Caco-2 (cell line): ENCODE results near the gene IL34. TPM values are rescaled to one million over a fixed set of nuclear protein-coding genes. Genes with fewer than 3 reads are reported as not detected.

ENCODE experiments used
- BruUV-seq: library from RNA; stranded (reverse); fragments of 400-500 nt; replicated peaks from 2 replicates; lab custom pipeline; 2021; lab: Mats Ljungman, UMichigan
- CTCF ChIA-PET: fragments of 300-600 bp; sonication (Branson Sonifier 250); formaldehyde crosslinking; loops from one replicate; lab custom pipeline; 2022; ENCODE audit warnings: antibody characterized with exemption; lab: Charles Lee
- POLR2A ChIA-PET: fragments of 300-600 bp; sonication (Branson Sonifier 250); formaldehyde crosslinking; loops from one replicate; lab custom pipeline; 2022; ENCODE audit warnings: antibody characterized with exemption; lab: Charles Lee
- DNase-seq, 2 experiments: peaks; one replicate each; pipeline versions ENCODE4 v3.0.0 to v3.0.0-alpha.2; 2020 to 2022
- H3K27me3 ChIP-seq: replicated peaks from 2 replicates; pipeline ENCODE4 v1.6.0; 2011; ENCODE audit warnings: low read length; ENCODE audit not compliant: control insufficient read depth, insufficient read depth
- H3K36me3 ChIP-seq: 2 replicates; pipeline ENCODE4 v1.5.1; 2011; ENCODE audit warnings: low read length; ENCODE audit not compliant: control insufficient read depth, insufficient read depth
- H3K4me1 ChIP-seq: fragments of 250-450 bp; sonication (Bioruptor Pico); 2 replicates; pipeline ENCODE4 v1.5.1; 2020; ENCODE audit warnings: mild to moderate bottlenecking
- H3K4me3 ChIP-seq: 2 replicates; pipeline ENCODE4 v1.5.1; 2011; ENCODE audit warnings: low read depth, mild to moderate bottlenecking, control low read depth, low read length
- H3K9me3 ChIP-seq: fragments of 250-450 bp; sonication (Bioruptor Pico); 2 replicates; pipeline ENCODE4 v1.5.1; 2020; ENCODE audit warnings: mild to moderate bottlenecking, moderate library complexity
- H3K27ac Mint-ChIP-seq: one replicate; pipeline ENCODE4 v1.8.0; 2022; ENCODE audit warnings: mixed read lengths; ENCODE audit not compliant: unreplicated experiment
- H3K27me3 Mint-ChIP-seq: one replicate; pipeline ENCODE4 v1.8.0; 2022; ENCODE audit warnings: mixed read lengths; ENCODE audit not compliant: insufficient read depth, unreplicated experiment
- H3K36me3 Mint-ChIP-seq: one replicate; pipeline ENCODE4 v1.8.0; 2022; ENCODE audit warnings: mild to moderate bottlenecking, mixed read lengths; ENCODE audit not compliant: insufficient read depth, unreplicated experiment
- H3K4me1 Mint-ChIP-seq: one replicate; pipeline ENCODE4 v1.8.0; 2022; ENCODE audit warnings: low read depth, mixed read lengths; ENCODE audit not compliant: unreplicated experiment
- H3K4me3 Mint-ChIP-seq: one replicate; pipeline ENCODE4 v1.8.0; 2022; ENCODE audit warnings: mild to moderate bottlenecking, moderate library complexity, mixed read lengths; ENCODE audit not compliant: unreplicated experiment
- H3K9me3 Mint-ChIP-seq: one replicate; pipeline ENCODE4 v1.8.0; 2022; ENCODE audit warnings: mixed read lengths; ENCODE audit not compliant: unreplicated experiment
- CTCF ChIP-seq, 2 experiments: fragments of 200-600 bp in 1 of 2; IDR thresholded peaks; 1 replicate in 1 of 2; 2 replicates in 1 of 2; pipeline versions ENCODE4 v1.5.1 to v1.8.0; 2011 to 2022; ENCODE audit warnings: antibody characterized with exemption in 1 of 2, control low read depth in 1 of 2, inconsistent platforms in 1 of 2, low read depth in 1 of 2, low read length in 1 of 2, mild to moderate bottlenecking in 1 of 2, moderate library complexity in 1 of 2; ENCODE audit not compliant: insufficient read depth in 1 of 2, severe bottlenecking in 1 of 2, unreplicated experiment in 1 of 2
- intact Hi-C: fragments of 100-400 bp; cut with micrococcal nuclease; formaldehyde crosslinking; loops from one replicate; pipeline ENCODE4 v1.10.0; 2022; ENCODE audit not compliant: unreplicated experiment
- total RNA-seq: library from RNA; stranded (reverse); gene quantifications from 2 replicates; pipeline ENCODE4 v1.2.3, GENCODE V29; 2022

The IL34 gene
- total RNA-seq, 1 experiment from 2014 or later: 0.50 TPM

GRCh38 chr16:70704586-70704985, 58.2 kb downstream of the IL34 start:
- intact Hi-C loops: no loop called here
- H3K27me3 ChIP-seq: no peaks in the 10 kb centered on the region
- peaks cover 6% of the 10 kb centered on the region for H3K36me3 Mint-ChIP-seq
- H3K4me3 Mint-ChIP-seq: no peak overlapping the region
- no peaks in the 10 kb centered on the region for H3K4me1 ChIP-seq
- no peak for TF ChIP-seq CTCF (IDR thresholded peaks at IDR 0.05; ENCODE audit: insufficient read depth in 1 of 2, low read depth in 1 of 2, low read length in 1 of 2, severe bottlenecking in 1 of 2, unreplicated experiment in 1 of 2)
- no peak overlapping the region for H3K27ac Mint-ChIP-seq
- no peaks in the 10 kb centered on the region for H3K4me1 Mint-ChIP-seq
- H3K9me3 Mint-ChIP-seq: no peaks in the 10 kb centered on the region
- H3K4me3 ChIP-seq: no peak overlapping the region
- DNase-seq: no peak
- no peaks in the 10 kb centered on the region for H3K9me3 ChIP-seq
- POLR2A ChIA-PET: no interaction called here
- CTCF ChIA-PET: interaction anchor here (0.7 kb wide), 1 partner anchor 34 kb away, joined by 3 read pairs; no protein-coding TSS in a partner anchor
- H3K27me3 Mint-ChIP-seq: no peaks in the 10 kb centered on the region
- no peaks in the 10 kb centered on the region for H3K36me3 ChIP-seq
- no TSS peak for BruUV-seq

- H3K36me3 ChIP-seq: no peaks in the 10 kb centered on the region
- Mint-ChIP-seq H3K27ac (no peak overlapping the region), H3K9me3 (no peaks in the 10 kb centered on the region), H3K4me1 (no peaks in the 10 kb centered on the region), H3K27me3 (no peaks in the 10 kb centered on the region), H3K36me3 (peaks cover 6% of the 10 kb centered on the region), H3K4me3 (no peak overlapping the region)
- TF ChIP-seq CTCF (IDR thresholded peaks at IDR 0.05; ENCODE audit: insufficient read depth in 1 of 2, low read depth in 1 of 2, low read length in 1 of 2, severe bottlenecking in 1 of 2, unreplicated experiment in 1 of 2): no peak
- intact Hi-C loops: no loop called here
- no peaks in the 10 kb centered on the region for H3K27me3 ChIP-seq
- H3K4me1 ChIP-seq: no peaks in the 10 kb centered on the region
- BruUV-seq: no TSS peak
- H3K9me3 ChIP-seq: no peaks in the 10 kb centered on the region
- POLR2A ChIA-PET: no interaction called here
- H3K4me3 ChIP-seq: no peak overlapping the region
- no peak for DNase-seq
- CTCF ChIA-PET: interaction anchor here (0.7 kb wide), 1 partner anchor 34 kb away, joined by 3 read pairs; no protein-coding TSS in a partner anchor
Observed at GRCh38 chr16:70705056-70705455, 58.7 kb downstream of the IL34 start.

- no peak overlapping the region for H3K4me3 ChIP-seq
- H3K4me1 Mint-ChIP-seq: no peaks in the 10 kb centered on the region
- H3K9me3 Mint-ChIP-seq: no peaks in the 10 kb centered on the region
- intact Hi-C loops: no loop called here
- ChIA-PET CTCF (no interaction called here), POLR2A (no interaction called here)
- TF ChIP-seq CTCF (IDR thresholded peaks at IDR 0.05; ENCODE audit: insufficient read depth in 1 of 2, low read depth in 1 of 2, low read length in 1 of 2, severe bottlenecking in 1 of 2, unreplicated experiment in 1 of 2): no peak
- no peaks in the 10 kb centered on the region for H3K9me3 ChIP-seq
- no peak overlapping the region for H3K4me3 Mint-ChIP-seq
- no peaks in the 10 kb centered on the region for H3K4me1 ChIP-seq
- H3K36me3 ChIP-seq: no peaks in the 10 kb centered on the region
- H3K27me3 Mint-ChIP-seq: no peaks in the 10 kb centered on the region
- DNase-seq: no peak
- H3K27me3 ChIP-seq: no peaks in the 10 kb centered on the region
- no peak overlapping the region for H3K27ac Mint-ChIP-seq
- H3K36me3 Mint-ChIP-seq: peaks cover 12% of the 10 kb centered on the region
- BruUV-seq: no TSS peak
Observed at GRCh38 chr16:70706948-70707465, 60.6 kb downstream of the IL34 start.
